CD4-positive, alpha-beta T cell treated with Interleukin-21 for 1 hour (primary cell): ENCODE data around the gene ODAD3.

Experiments
- DNase-seq: peaks from one replicate; pipeline ENCODE4 v3.0.0-alpha.2; 2020

The ODAD3 gene

GRCh38 chr19:11373885-11374432 lies 61.0 kb downstream of the ODAD3 start:
- peak; percentile 27 for DNase-seq

- no peak for DNase-seq
Measured at GRCh38 chr19:11373166-11373884, 61.6 kb downstream of the ODAD3 start.

- no peak for DNase-seq
Measured at GRCh38 chr19:11370744-11371143, 64.2 kb downstream of the ODAD3 start.
